SK-N-SH (cell line): Measurements from ENCODE around the gene CUL1.

Source experiments
- EZH2phosphoT487 ChIP-seq: fragments of 200-600 bp; sonication (generic); IDR thresholded peaks from 2 replicates; pipeline ENCODE4 v1.6.1; 2017; ENCODE audit warnings: low read depth, mixed run types, mild to moderate bottlenecking, antibody characterized with exemption, moderate library complexity, borderline replicate concordance
- GATA2 ChIP-seq: sonication (generic); formaldehyde crosslinking; IDR thresholded peaks from 2 replicates; pipeline ENCODE4 v1.5.0; 2020; ENCODE audit warnings: mild to moderate bottlenecking, missing genetic modification reagents
- JUND ChIP-seq: IDR thresholded peaks from 2 replicates; pipeline ENCODE4 v1.4.0; 2012
- MXI1 ChIP-seq: IDR thresholded peaks from 2 replicates; pipeline ENCODE4 v1.6.1; 2012; ENCODE audit warnings: mild to moderate bottlenecking, low read depth, low read length, improper control_type of control experiment
- POLR2AphosphoS5 ChIP-seq: IDR thresholded peaks from 2 replicates; pipeline ENCODE4 v1.6.1; 2012; ENCODE audit warnings: low read depth, low read length
- RCOR1 ChIP-seq: fragments of 150-350 bp; IDR thresholded peaks from 2 replicates; pipeline ENCODE4 v1.6.1; 2017; ENCODE audit warnings: antibody characterized with exemption, low read length
- SIN3A ChIP-seq: IDR thresholded peaks from 2 replicates; pipeline ENCODE4 v1.6.1; 2012; ENCODE audit warnings: low read depth, mild to moderate bottlenecking, low read length, moderate library complexity, borderline replicate concordance
- TAF1 ChIP-seq: IDR thresholded peaks from 2 replicates; pipeline ENCODE4 v1.6.1; 2012; ENCODE audit warnings: low read depth, mild to moderate bottlenecking, low read length, moderate library complexity, borderline replicate concordance
- TCF12 ChIP-seq: IDR thresholded peaks from 2 replicates; pipeline ENCODE4 v1.4.0; 2012
- USF2 ChIP-seq: fragments of 150-350 bp; IDR thresholded peaks from 2 replicates; pipeline ENCODE4 v1.6.1; 2017; ENCODE audit warnings: antibody characterized with exemption, low read length, low read depth, borderline replicate concordance
- TF ChIP-seq, protein P1 (sequence below): fragments of 200-600 bp; sonication (generic); IDR thresholded peaks from 2 replicates; pipeline ENCODE4 v1.6.1; 2017; ENCODE audit warnings: antibody characterized with exemption, mild to moderate bottlenecking, moderate library complexity
- TF ChIP-seq, protein P2 (sequence below): IDR thresholded peaks from 2 replicates; pipeline ENCODE4; 2012
- TF ChIP-seq, protein P3 (sequence below): IDR thresholded peaks from 2 replicates; pipeline ENCODE4 v1.6.1; 2012; ENCODE audit warnings: mild to moderate bottlenecking, low read depth, low read length, moderate library complexity

DNA sequence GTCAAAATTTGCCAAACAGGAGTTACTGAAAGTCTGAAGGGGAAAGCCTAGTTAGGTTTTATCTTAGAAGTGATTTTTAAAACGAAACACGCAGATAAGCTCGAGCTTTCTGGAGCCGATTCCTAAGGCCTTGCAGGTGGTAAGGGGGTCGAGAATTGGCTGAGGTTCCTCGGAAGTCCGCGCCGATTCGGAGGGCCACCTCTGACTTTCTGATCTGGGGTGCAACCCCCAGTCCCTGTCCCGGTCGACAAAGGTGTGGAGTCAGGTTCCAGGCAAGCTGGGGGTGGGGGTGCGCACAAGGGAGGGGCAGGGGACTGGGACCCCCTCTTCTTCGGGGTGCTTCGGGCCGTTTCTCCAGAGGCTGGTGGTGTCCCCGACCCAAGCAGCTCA lies 701 bp upstream of the CUL1 start:
- TF ChIP-seq, protein P1, sequence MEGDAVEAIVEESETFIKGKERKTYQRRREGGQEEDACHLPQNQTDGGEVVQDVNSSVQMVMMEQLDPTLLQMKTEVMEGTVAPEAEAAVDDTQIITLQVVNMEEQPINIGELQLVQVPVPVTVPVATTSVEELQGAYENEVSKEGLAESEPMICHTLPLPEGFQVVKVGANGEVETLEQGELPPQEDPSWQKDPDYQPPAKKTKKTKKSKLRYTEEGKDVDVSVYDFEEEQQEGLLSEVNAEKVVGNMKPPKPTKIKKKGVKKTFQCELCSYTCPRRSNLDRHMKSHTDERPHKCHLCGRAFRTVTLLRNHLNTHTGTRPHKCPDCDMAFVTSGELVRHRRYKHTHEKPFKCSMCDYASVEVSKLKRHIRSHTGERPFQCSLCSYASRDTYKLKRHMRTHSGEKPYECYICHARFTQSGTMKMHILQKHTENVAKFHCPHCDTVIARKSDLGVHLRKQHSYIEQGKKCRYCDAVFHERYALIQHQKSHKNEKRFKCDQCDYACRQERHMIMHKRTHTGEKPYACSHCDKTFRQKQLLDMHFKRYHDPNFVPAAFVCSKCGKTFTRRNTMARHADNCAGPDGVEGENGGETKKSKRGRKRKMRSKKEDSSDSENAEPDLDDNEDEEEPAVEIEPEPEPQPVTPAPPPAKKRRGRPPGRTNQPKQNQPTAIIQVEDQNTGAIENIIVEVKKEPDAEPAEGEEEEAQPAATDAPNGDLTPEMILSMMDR, result no peak
- TF ChIP-seq TCF12, result no peak
- no peak; the same call in 1 of the 2 replicates for TF ChIP-seq TAF1
- no peak for TF ChIP-seq SIN3A
- TF ChIP-seq GATA2, result no peak
- TF ChIP-seq EZH2phosphoT487, result no peak
- TF ChIP-seq RCOR1, result no peak
- no peak for TF ChIP-seq USF2
- TF ChIP-seq JUND, result no peak
- TF ChIP-seq POLR2AphosphoS5, result no peak
- no peak for TF ChIP-seq MXI1
- TF ChIP-seq, protein P2, sequence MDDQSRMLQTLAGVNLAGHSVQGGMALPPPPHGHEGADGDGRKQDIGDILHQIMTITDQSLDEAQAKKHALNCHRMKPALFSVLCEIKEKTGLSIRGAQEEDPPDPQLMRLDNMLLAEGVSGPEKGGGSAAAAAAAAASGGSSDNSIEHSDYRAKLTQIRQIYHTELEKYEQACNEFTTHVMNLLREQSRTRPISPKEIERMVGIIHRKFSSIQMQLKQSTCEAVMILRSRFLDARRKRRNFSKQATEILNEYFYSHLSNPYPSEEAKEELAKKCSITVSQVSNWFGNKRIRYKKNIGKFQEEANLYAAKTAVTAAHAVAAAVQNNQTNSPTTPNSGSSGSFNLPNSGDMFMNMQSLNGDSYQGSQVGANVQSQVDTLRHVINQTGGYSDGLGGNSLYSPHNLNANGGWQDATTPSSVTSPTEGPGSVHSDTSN, result no peak
- TF ChIP-seq, protein P3, sequence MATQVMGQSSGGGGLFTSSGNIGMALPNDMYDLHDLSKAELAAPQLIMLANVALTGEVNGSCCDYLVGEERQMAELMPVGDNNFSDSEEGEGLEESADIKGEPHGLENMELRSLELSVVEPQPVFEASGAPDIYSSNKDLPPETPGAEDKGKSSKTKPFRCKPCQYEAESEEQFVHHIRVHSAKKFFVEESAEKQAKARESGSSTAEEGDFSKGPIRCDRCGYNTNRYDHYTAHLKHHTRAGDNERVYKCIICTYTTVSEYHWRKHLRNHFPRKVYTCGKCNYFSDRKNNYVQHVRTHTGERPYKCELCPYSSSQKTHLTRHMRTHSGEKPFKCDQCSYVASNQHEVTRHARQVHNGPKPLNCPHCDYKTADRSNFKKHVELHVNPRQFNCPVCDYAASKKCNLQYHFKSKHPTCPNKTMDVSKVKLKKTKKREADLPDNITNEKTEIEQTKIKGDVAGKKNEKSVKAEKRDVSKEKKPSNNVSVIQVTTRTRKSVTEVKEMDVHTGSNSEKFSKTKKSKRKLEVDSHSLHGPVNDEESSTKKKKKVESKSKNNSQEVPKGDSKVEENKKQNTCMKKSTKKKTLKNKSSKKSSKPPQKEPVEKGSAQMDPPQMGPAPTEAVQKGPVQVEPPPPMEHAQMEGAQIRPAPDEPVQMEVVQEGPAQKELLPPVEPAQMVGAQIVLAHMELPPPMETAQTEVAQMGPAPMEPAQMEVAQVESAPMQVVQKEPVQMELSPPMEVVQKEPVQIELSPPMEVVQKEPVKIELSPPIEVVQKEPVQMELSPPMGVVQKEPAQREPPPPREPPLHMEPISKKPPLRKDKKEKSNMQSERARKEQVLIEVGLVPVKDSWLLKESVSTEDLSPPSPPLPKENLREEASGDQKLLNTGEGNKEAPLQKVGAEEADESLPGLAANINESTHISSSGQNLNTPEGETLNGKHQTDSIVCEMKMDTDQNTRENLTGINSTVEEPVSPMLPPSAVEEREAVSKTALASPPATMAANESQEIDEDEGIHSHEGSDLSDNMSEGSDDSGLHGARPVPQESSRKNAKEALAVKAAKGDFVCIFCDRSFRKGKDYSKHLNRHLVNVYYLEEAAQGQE, result no peak
